ENCODE results near the gene EIF5. TPM values are rescaled to one million over a fixed set of nuclear protein-coding genes. Genes with fewer than 3 reads are reported as not detected.

The EIF5 gene
- total and polyA plus RNA-seq, 8 donors, result 159 to 239 (median 210) TPM

DNA sequence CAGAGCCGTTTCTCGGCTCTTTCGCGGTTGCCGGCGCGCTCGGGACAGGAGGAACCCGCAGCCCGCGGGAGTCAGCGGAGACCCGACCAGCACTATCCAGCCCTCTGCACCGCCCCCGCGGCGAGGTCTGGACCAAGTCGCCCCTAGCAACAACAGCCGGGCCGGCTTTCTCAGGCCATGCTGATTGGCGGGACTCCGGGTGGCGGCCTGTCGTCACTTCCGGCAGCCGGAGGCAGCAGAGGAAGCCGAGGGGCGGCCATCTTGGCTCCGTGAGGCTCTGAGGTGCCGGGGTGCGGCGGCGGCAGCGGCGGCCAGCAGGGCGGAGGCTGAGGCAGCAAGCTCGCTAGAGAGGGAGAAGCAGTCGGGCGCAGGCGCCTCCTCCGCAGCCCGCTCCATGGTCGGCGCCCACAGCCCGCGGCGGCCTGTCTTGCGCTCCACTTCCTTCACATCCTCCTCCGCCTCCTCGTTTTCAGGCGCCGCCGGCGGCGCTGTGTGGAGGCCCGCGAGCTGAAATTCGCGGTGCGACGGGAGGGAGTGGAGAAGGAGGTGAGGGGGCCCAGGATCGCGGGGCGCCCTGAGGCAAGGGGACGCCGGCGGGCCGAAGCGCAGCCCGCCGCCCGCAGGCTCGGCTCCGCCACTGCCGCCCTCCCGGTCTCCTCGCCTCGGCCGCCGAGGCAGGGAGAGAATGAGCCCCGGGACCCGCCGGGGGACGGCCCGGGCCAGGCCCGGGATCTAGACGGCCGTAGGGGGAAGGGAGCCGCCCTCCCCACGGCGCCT lies 51.3 kb downstream of the EIF5 start, which contains the start of gene MARK3:
Gene MARK3, plus strand, starts transcription at position 264 of the 777 bp plus-strand sequence. CDS start 615 bp downstream, outside the sequence.
- DNase-seq (peak; percentile 93 to 99 (median 98)), ATAC-seq (peak; percentile 95)
- peaks cover 17 to 53% of the 10 kb centered on the region in 2 donors for H3K4me1 ChIP-seq
- intact Hi-C loops (cut with DNase I), result no loop called here
- no peaks in the 10 kb centered on the region for H3K9me3 ChIP-seq
- TF ChIP-seq, protein P1, sequence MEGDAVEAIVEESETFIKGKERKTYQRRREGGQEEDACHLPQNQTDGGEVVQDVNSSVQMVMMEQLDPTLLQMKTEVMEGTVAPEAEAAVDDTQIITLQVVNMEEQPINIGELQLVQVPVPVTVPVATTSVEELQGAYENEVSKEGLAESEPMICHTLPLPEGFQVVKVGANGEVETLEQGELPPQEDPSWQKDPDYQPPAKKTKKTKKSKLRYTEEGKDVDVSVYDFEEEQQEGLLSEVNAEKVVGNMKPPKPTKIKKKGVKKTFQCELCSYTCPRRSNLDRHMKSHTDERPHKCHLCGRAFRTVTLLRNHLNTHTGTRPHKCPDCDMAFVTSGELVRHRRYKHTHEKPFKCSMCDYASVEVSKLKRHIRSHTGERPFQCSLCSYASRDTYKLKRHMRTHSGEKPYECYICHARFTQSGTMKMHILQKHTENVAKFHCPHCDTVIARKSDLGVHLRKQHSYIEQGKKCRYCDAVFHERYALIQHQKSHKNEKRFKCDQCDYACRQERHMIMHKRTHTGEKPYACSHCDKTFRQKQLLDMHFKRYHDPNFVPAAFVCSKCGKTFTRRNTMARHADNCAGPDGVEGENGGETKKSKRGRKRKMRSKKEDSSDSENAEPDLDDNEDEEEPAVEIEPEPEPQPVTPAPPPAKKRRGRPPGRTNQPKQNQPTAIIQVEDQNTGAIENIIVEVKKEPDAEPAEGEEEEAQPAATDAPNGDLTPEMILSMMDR (IDR thresholded peaks at IDR 0.05), result peak in 1 of 2 donors; percentile 32
- H3K4me3 ChIP-seq, result peak within 1 kb of the TSS; percentile 90 to 94
- no peaks in the 10 kb centered on the region for H3K36me3 ChIP-seq
- no peaks in the 10 kb centered on the region for H3K27me3 ChIP-seq
- peak within 1 kb of the TSS; percentile 99 for H3K27ac ChIP-seq

DNA sequence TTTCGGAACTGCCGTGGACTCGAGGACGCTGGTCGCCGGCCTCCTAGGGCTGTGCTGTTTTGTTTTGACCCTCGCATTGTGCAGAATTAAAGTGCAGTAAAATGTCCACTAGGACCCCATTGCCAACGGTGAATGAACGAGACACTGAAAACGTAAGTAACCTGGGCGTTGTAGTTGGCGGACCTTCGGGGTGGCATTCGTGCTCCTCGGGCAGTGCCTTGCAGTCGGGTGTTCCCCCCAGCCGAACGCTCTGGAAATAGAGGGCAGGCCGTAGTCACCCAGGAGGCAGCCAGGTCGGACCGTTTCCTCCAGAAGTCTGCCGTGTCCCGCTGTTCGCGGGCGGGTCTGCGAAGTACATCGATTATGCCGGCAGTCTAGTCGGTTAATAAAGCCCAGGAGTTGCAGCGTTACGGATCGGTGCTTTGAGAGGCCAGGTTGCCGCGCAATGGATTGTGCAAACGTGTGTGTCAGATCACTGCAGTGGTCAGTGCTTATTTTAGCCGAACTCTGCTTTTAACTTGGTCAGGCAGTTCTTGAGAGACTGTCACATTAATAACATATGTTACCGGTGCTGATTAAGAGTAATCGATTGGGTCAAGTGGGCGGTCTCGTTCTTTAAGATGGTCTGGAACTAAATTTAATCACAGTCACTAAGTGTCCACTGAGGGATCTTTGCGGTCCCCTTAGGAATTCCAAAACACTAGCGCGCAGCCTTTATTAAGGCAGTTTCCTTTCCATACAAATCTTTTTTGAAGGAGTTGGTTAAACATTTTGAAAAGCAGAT lies 52.1 kb downstream of the EIF5 start:
- Histone ChIP-seq H3K4me1 (peaks cover 17 to 53% of the 10 kb centered on the region in 2 donors), H3K9me3 (no peaks in the 10 kb centered on the region), H3K36me3 (no peaks in the 10 kb centered on the region), H3K4me3 (peak overlapping the region; percentile 90 to 94), H3K27ac (peak overlapping the region; percentile 99), H3K27me3 (no peaks in the 10 kb centered on the region)
- intact Hi-C loops (cut with DNase I), result no loop called here
- TF ChIP-seq, protein P1 (IDR thresholded peaks at IDR 0.05), result no peak
- peak; percentile 16 for ATAC-seq
- DNase-seq, result peak in 3 of 4 donors; percentile 21 to 82 (median 47)

- no peak for DNase-seq
- H3K27me3 ChIP-seq, result no peaks in the 10 kb centered on the region
These were observed 52.8 kb downstream of the EIF5 start for GRCh38 chr14:103386713-103387329.

GRCh38 chr14:103388664-103389063 lies 54.6 kb downstream of the EIF5 start:
- no peak for DNase-seq
- ATAC-seq, result no peak
- Histone ChIP-seq H3K27ac (no peak overlapping the region), H3K27me3 (no peaks in the 10 kb centered on the region), H3K9me3 (no peaks in the 10 kb centered on the region), H3K4me3 (no peak overlapping the region), H3K4me1 (peaks cover 32 to 79% of the 10 kb centered on the region in 2 donors), H3K36me3 (no peaks in the 10 kb centered on the region)
- intact Hi-C loops (cut with DNase I), result no loop called here
- TF ChIP-seq, protein P1 (IDR thresholded peaks at IDR 0.05), result no peak

More at GRCh38 chr14:103386713-103387329, 52.8 kb downstream of the EIF5 start:
- Histone ChIP-seq H3K36me3 (no peaks in the 10 kb centered on the region), H3K4me3 (peak overlapping the region; percentile 90 to 94), H3K9me3 (no peaks in the 10 kb centered on the region), H3K27ac (peak overlapping the region; percentile 99), H3K4me1 (peaks cover 19 to 60% of the 10 kb centered on the region in 2 donors)
- ATAC-seq, result no peak
- TF ChIP-seq, protein P1 (IDR thresholded peaks at IDR 0.05), result no peak
- intact Hi-C loops (cut with DNase I), result no loop called here

Data from left lung (tissue), 10 donors.